HG03196 (cell line): ENCODE results near the gene ENKUR.

Experiments used
- ATAC-seq: cut with Tn5 transposase; IDR thresholded peaks from one replicate; pipeline ENCODE4 v1.9.1; 2021; ENCODE audit not compliant: unreplicated experiment

Gene ENKUR

DNA sequence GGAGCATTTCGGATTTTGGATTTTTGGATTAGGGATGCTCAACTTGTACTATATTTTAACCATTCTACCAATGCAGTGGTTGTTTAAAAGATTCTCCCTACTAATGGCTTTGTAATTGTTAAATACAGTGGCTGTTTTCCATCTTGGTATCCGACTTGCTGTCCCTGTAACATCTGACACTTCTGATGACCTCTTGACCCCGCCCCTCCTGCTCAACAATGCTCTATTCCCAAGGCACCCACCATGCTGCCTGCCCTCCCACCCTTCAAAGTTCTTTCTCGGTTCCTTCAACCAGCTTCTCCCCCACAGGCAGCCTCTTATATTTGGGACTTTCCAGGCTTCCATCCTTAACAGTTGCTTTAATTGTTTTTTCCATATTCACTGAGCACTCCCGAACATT, 65.5 kb downstream of the ENKUR start:
- ATAC-seq = no peak

DNA sequence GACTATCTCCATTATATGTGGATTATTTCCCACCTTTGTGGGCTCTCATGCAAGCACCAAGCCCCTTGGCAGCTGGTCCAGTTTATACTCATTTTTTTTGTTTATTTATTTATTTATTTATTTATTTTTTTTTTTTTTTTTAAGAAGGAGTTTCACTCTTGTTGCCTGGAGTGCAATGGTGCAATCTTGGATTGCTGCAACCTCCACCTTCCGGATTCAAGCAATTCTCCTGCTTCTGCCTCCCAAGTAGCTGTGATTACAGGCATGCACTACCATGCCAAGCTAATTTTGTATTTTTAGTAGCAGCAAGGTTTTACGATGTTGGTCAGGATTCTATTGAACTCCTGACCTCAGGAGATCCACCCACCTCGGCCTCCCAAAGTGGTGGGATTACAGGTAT, 66.3 kb downstream of the ENKUR start:
- no peak for ATAC-seq

DNA sequence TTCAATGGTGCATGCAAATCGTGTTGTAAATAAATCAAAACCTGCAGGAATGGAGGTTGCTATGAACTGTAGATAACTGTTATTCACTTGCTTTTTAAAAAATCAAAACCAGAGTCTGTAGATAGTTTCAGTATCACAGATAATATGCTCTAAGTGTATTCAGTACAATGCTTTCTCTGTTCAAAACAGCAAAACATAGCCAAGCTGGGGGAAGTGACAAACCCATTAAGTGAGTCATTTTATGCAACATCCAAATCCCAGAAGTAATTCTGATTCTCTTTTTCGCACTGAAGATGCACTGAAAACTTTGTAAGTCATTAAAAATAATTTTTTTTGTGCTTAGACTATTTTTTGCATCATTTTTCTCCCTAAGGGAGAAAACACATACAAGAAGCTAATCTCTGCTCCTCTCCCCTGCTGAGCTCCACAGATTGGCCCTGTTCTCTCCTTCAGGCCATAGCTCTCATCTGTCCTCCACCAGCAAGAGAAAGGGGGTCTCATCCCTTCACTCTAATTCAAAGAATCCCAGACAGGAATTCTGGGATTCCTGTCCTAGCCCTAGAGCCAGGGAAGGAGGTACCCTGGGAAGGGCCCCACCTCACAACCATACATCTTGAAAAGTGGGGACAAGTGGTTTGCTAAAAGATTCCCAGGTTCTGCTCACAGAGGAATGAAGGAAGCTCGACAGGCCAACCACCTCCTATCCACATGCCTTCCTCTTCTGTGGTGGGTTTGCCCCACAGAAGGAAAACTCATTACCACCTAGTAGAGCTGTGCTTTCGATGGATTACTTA, 68.5 kb downstream of the ENKUR start:
- ATAC-seq = peak; percentile 70

- ATAC-seq = no peak
Measured at GRCh38 chr10:24944512-24945255, 71.3 kb downstream of the ENKUR start.

DNA sequence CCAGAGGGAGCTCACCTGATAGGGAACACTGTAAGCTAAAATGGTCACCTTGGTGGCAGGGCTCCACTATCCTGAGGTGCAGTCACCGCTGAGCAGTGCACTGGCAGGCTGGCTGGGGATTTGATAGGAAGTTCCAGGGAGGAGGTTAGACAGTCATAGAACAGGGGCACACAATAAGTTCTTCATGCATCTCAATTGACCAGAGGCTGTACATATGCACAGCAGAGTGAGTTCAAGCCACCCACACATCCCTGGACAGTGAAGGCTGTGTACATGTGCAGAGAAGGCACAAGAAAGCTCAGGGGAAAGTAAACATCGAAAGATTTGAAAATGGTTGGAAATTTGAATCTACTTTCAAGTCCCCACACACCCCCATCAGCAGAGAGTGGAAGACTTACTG, 77.4 kb downstream of the ENKUR start:
- ATAC-seq = no peak

GRCh38 chr10:24938076-24938475, 77.9 kb downstream of the ENKUR start:
- no peak for ATAC-seq

DNA sequence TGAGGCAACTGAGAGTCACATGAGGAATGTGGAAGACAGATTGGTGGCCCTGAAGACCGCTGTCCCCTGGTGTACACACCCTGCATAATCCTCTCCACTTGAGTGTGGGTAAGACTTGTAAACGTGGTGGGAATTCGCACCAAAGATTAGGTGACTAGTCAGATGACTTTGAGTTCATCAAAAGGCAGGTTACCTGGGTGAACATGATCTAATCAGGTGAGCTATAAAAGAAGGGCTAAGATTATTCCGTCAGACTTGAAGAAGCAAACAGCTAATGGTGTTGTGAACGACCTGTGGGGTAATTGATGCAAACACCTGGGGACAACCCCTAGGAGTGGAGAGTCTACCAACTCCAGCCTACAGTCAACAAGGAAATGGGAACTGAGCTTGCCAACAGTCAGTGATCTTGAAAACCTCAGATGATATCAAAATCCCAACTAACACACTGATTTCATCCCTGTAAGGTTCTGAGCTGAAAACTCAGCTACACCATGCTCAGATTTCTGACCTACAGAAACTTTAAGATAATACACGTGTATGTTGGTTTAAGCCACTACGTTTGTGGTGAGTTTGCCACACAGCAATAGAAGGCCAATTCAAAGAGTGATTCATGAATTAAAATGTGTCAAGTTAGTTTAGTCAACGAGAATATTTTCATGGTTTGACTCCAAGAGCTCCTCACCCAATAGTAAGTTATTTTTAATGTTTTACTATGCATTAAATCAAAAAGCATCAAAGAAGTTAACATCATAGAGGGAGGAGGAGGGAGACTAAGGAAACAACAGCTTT, 80.3 kb downstream of the ENKUR start:
- ATAC-seq = no peak
